Left renal cortex interstitium (tissue), 4 donors: Measurements from ENCODE around the gene TESK2. TPM values are rescaled to one million over a fixed set of nuclear protein-coding genes. Genes with fewer than 3 reads are reported as not detected.
"Not testable (repeated sequence)": the region's sequence is repeated elsewhere in the genome, so short reads cannot be mapped to it uniquely, and the experiment has no call there.

Source experiments
- DNase-seq, 4 donors: peaks; one replicate each; pipeline ENCODE4 v3.0.0-alpha.2; 2013; ENCODE audit warnings: low read depth in 4 of 4, low spot score in 2 of 4, missing footprints in 1 of 4
- polyA plus RNA-seq, 4 donors: library from polyadenylated mRNA; unstranded; fragments of 120-200 nt; gene quantifications; one replicate each; pipeline ENCODE4 v1.2.1, GENCODE V29; 2013; ENCODE audit not compliant: insufficient read length in 4 of 4

Gene TESK2
- polyA plus RNA-seq, 4 donors = 6.6 to 7.7 (median 6.9) TPM

DNA sequence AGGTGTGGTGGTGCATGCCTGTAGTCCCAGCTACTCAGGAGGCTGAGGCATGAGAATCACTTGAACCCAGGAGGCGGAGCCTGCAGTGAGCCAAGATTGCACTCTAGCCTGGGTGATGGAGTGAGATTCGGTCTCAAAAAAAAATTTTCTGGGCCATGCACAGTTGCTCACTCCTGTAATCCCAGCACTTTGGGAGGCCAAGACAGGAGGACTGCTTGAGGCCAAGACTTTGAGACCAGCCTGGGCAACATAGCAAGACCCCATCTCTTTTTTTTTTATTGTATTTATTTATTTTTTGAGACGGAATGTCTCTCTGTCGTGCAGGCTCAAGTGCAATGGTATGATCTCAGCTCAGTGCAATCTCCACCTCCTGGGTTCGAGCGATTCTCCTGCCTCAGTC, 16.8 kb downstream of the TESK2 start:
- DNase-seq = not testable (repeated sequence)

DNA sequence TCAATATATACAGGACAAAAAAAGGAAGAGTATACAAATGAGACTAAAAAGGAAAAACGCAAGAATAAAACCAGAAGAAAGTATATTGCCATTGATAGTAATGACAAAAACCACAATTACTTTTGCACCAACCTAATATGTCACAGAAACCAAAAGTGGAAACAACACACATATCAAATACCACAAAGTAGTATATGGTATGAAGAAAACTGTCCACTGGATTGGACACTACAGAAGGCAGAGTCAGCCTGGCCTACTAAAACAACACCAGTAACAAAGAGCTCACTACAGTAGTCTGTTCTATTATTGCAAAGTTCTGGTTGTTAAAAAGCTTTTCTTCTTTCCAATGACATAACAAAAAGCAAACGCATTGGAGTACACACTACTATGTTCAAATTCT, 17.7 kb downstream of the TESK2 start:
- no peak for DNase-seq

- DNase-seq = no peak
Observed at GRCh38 chr1:45470306-45470798, 20.6 kb downstream of the TESK2 start.

- not testable (repeated sequence) for DNase-seq
Observed at GRCh38 chr1:45467353-45467752, 23.6 kb downstream of the TESK2 start.

DNA sequence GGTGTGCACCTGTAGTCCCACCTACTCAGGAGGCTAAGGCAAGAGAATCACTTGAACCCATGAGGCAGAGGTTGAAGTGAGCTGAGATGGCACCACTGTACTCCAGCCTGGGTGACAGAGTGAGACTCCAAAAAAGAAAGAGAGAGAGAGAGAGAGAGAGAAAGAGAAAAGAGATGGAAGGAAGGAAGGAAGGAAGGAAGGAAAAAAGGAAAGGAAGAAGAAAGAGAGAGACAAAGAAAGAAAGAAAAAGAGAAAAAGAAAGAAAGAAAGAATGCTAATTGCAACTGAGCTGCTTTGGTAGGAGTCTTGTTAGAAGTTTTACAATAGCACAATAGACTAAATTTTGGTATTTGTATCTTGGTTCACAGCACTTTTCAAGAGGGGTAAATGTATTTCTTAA, 25.7 kb downstream of the TESK2 start:
- DNase-seq = no peak

DNA sequence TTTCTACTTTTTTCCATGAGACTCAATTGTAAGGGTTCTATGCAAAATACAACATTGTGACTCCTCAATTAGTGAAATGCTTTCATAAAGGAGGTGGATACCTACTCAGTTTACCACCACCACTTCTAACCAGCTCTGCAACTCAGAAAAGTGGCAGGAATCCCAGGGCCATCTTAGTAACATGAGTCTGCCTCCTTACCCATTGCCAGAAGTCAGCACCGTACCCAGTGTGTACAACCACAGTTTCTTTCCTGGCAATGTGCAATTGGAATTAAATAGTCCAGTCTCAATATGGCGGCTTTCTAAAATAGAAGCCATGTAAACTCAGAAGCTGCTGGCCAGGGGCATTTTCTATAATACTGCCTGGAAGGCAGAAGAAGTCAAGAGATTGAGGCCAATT, 32.1 kb downstream of the TESK2 start:
- no peak for DNase-seq

GRCh38 chr1:45456531-45456930, 34.4 kb downstream of the TESK2 start:
- DNase-seq = no peak

DNA sequence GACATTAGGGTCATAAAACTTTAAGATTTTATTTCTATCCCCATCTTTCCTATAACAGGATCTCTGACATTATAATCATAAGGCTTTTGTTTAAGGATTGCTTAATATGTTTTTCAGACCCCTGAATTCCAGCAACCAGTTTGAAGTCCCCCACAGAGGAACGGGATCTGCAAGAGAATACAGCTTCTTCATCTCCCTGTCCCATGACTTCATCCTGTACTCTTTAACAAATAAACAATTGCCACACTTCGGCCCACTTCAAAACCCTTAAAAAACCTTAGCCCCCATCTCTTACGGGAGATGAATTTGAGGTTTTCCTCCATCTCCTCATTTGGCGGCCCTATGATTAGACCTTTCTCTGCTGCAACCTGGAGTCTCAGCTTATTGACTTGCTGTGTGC, 35.8 kb downstream of the TESK2 start:
- DNase-seq = no peak

DNA sequence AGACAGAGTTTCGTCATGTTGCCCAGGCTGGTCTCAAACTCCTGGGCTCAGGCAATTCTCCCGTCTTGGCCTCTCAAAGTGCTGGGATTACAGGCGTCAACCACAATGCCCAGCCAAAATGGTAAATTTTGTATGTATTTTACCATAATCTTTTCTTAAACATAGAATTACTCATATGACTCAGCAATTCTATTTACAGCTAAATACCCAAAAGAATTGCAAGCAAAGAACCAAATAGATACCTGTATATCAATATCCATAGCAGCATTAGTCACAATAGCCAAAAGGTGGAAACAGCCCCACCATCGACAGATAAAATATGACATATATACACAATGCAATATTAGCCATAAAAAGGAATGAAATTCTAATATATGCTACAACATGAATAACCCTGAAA, 36.5 kb downstream of the TESK2 start:
- DNase-seq = no peak

DNA sequence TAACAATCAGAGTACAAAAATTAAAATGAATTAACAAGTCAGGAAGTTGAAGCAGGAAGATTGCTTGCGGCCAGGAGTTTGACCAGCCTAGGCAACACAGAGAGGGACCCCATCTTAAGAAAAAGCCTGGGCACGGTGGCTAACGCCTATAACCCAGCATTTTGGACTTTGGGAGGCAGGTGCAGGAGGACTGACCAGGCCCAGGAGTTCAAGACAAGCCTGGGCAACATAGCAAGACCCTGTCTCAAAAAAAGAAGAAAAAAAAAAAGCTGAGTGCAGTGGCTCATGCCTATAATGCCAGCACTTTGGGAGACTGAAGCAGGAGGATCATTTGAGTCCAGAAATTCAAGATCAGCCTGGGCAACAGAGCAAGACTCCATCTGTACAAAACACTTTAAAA, 38.5 kb downstream of the TESK2 start:
- no peak for DNase-seq

DNA sequence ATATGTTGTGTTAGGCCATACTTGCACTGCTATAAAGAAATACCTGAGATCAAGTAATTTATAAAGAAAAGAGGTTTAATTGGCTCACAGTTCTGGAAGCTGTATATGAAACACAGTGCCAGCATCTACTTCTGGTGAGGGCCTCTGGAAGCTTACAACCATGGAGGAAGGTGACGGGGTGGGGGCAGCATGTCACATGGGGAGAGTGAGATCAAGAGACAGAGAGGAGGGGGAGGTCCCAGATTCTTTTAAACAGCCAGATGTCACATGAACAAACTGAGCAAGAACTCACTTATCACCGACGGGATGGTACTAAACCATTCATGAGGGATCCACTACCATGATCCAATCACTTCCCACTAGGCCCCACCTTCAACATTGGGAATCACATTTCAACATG, 42.6 kb downstream of the TESK2 start:
- no peak for DNase-seq

- no peak for DNase-seq
Observed at GRCh38 chr1:45446950-45447672, 43.9 kb downstream of the TESK2 start.

DNA sequence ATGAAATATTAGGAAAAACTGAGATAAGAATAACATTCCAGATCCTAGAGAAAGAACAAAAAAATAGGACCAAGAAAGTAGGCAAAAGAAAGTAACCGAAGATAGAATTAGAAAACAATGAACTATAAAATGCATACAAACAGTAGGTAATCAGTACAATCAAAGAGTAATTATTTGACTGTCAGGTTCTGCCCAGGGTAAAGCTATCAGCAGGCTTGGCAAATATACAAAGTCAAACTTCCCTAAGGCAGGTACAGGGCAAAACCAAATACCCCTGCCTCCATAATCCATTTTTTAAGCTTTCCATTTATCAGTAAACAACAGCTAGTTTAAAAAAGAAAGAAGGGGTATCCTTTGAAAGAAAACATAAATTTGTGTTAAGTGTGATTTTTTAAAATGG, 44.4 kb downstream of the TESK2 start:
- DNase-seq = no peak

- no peak for DNase-seq
Observed at GRCh38 chr1:45444609-45445131, 46.3 kb downstream of the TESK2 start.

- DNase-seq = no peak
Observed at GRCh38 chr1:45443580-45444446, 47.1 kb downstream of the TESK2 start.

- no peak for DNase-seq
Observed at GRCh38 chr1:45442272-45442671, 48.7 kb downstream of the TESK2 start.

- no peak for DNase-seq
Observed at GRCh38 chr1:45437323-45437722, 53.6 kb downstream of the TESK2 start.

- DNase-seq = no peak
Observed at GRCh38 chr1:45430490-45430889, 60.5 kb downstream of the TESK2 start.

DNA sequence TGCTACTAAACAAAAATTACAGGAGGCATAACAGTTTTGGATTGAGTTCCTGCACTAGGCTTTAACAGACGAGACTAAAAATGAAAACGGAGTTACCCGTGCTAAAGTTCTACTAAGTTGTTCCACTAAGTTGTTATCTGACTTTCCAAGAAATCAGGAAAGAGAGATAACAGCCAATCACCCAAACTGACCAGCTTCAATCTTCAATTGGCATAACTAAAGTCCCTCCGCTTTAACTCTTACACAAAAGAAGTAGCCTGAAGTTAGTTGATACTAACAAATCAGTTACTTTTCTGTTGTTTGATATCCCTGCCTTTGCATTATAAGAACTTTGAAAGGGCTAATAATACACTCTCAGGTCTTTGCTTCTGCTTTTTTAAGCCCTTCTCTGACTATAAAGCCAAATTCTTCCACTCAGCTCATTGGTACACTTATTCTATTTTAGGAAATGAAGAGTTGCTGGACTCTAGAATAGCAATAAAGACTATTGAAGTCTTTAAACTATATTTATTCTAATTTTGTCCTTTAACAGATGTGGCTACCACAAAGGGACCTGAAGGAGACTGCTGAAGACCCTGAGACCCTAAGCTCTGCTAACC, 61.3 kb downstream of the TESK2 start:
- DNase-seq = no peak

GRCh38 chr1:45423906-45424678, 66.9 kb downstream of the TESK2 start:
- no peak for DNase-seq
